ENCODE results near the gene CRB2. TPM values are rescaled to one million over a fixed set of nuclear protein-coding genes. Genes with fewer than 3 reads are reported as not detected.

Gene CRB2
- total and polyA plus RNA-seq, 2 of the 13 experiments (the other 11 are each of a cell fraction or from before 2014, with no cell fraction given): 0.01 to 0.29 TPM

- TF ChIP-seq ELK4 (CRISPR knock-in tag; IDR thresholded peaks at IDR 0.05; ENCODE audit: borderline replicate concordance) (no peak), ZNF577 (CRISPR knock-in tag; IDR thresholded peaks at IDR 0.05; ENCODE audit: borderline replicate concordance, low read depth) (no peak), MYC (CRISPR knock-in tag; IDR thresholded peaks at IDR 0.05; ENCODE audit: borderline replicate concordance) (peak; percentile 60; the same call in 1 of the 2 replicates), SRY (CRISPR knock-in tag; IDR thresholded peaks at IDR 0.05) (no peak), ZNF709 (CRISPR knock-in tag; IDR thresholded peaks at IDR 0.05) (no peak), ZNF562 (CRISPR knock-in tag; IDR thresholded peaks at IDR 0.05; ENCODE audit: borderline replicate concordance) (no peak), RARA (CRISPR knock-in tag; IDR thresholded peaks at IDR 0.05) (peak; percentile 70), ZMYM3 (CRISPR knock-in tag; IDR thresholded peaks at IDR 0.05) (0 out of 2 replicates have a peak, but pooled peaks have one; percentile 16), BORCS8-MEF2B (CRISPR knock-in tag; IDR thresholded peaks at IDR 0.05) (peak; percentile 69), PBX2 (CRISPR knock-in tag; IDR thresholded peaks at IDR 0.05) (no peak), JUND (CRISPR knock-in tag; IDR thresholded peaks at IDR 0.05) (no peak), ZNF180 (CRISPR knock-in tag; IDR thresholded peaks at IDR 0.05; ENCODE audit: borderline replicate concordance, low read depth) (no peak), ZFP90 (CRISPR knock-in tag; IDR thresholded peaks at IDR 0.05; ENCODE audit: borderline replicate concordance) (no peak), NONO (IDR thresholded peaks at IDR 0.05) (no peak), NONO (CRISPR knock-in tag; conservative IDR thresholded peaks at IDR 0.05) (no peak), KMT2B (CRISPR knock-in tag; IDR thresholded peaks at IDR 0.05) (no peak), SP1 (IDR thresholded peaks at IDR 0.05) (no peak), SP1 (CRISPR knock-in tag; IDR thresholded peaks at IDR 0.05) (no peak), NR3C1 (CRISPR knock-in tag; IDR thresholded peaks at IDR 0.05) (no peak), ZNF850 (CRISPR knock-in tag; conservative IDR thresholded peaks at IDR 0.05) (no peak), ONECUT2 (CRISPR knock-in tag; IDR thresholded peaks at IDR 0.05) (peak; percentile 40; the same call in 1 of the 2 replicates), SP140L (CRISPR knock-in tag; IDR thresholded peaks at IDR 0.05; ENCODE audit: borderline replicate concordance) (no peak), NR2F2 (IDR thresholded peaks at IDR 0.05; ENCODE audit: borderline replicate concordance, low read depth) (no peak), ZBTB3 (CRISPR knock-in tag; IDR thresholded peaks at IDR 0.05; ENCODE audit: borderline replicate concordance, low read depth) (no peak), MED8 (CRISPR knock-in tag; IDR thresholded peaks at IDR 0.05; ENCODE audit: insufficient replicate concordance) (no peak), GPBP1L1 (CRISPR knock-in tag; IDR thresholded peaks at IDR 0.05) (no peak), ZBTB42 (CRISPR knock-in tag; IDR thresholded peaks at IDR 0.05) (no peak), ZNF253 (CRISPR knock-in tag; IDR thresholded peaks at IDR 0.05; ENCODE audit: borderline replicate concordance) (no peak), ZBTB7A (CRISPR knock-in tag; IDR thresholded peaks at IDR 0.05) (peak; percentile 35; the same call in 1 of the 2 replicates), ZNF550 (CRISPR knock-in tag; IDR thresholded peaks at IDR 0.05; ENCODE audit: borderline replicate concordance) (no peak), SMAD3 (CRISPR knock-in tag; IDR thresholded peaks at IDR 0.05) (no peak)
Observed at GRCh38 chr9:123346026-123346425, 10.0 kb upstream of the CRB2 start (continued).
